Glomerular visceral epithelial cell (primary cell): Measurements from ENCODE around the gene MEN1.

Experiments used
- DNase-seq: peaks from one replicate; pipeline ENCODE4 v3.0.0-alpha.2; 2016; ENCODE audit errors: extremely low spot score

MEN1 gene

GRCh38 chr11:64784813-64785581 lies 25.4 kb downstream of the MEN1 start:
- DNase-seq, result no peak

- peak; percentile 100 for DNase-seq
These were observed 31.7 kb downstream of the MEN1 start, which contains the start of gene SF1 for GRCh38 chr11:64778473-64779298. Gene SF1, minus strand, starts transcription at chr11:64778542. Its CDS starts 150 bp downstream, at chr11:64778392.

GRCh38 chr11:64778223-64778472 lies 32.2 kb downstream of the MEN1 start:
- no peak for DNase-seq

GRCh38 chr11:64777449-64778222 lies 32.7 kb downstream of the MEN1 start:
- peak; percentile 81 for DNase-seq

- no peak for DNase-seq
These were observed 33.5 kb downstream of the MEN1 start for GRCh38 chr11:64776875-64777274.

- no peak for DNase-seq
These were observed 33.9 kb downstream of the MEN1 start for GRCh38 chr11:64776425-64776824.

GRCh38 chr11:64774144-64774543 lies 36.2 kb downstream of the MEN1 start:
- DNase-seq, result no peak

GRCh38 chr11:64772303-64773018 lies 37.9 kb downstream of the MEN1 start:
- no peak for DNase-seq

GRCh38 chr11:64771861-64772260 lies 38.5 kb downstream of the MEN1 start:
- no peak for DNase-seq

- no peak for DNase-seq
These were observed 40.2 kb downstream of the MEN1 start for GRCh38 chr11:64770120-64770519.

GRCh38 chr11:64769283-64769682 lies 41.1 kb downstream of the MEN1 start:
- DNase-seq, result no peak

- DNase-seq, result no peak
These were observed 42.1 kb downstream of the MEN1 start for GRCh38 chr11:64768300-64768694.

- peak; percentile 58 for DNase-seq
These were observed 42.7 kb downstream of the MEN1 start for GRCh38 chr11:64767344-64768299.

GRCh38 chr11:64766881-64767280 lies 43.5 kb downstream of the MEN1 start:
- no peak for DNase-seq

GRCh38 chr11:64765851-64766665 lies 44.3 kb downstream of the MEN1 start:
- DNase-seq, result no peak

- DNase-seq, result no peak
These were observed 45.0 kb downstream of the MEN1 start for GRCh38 chr11:64765291-64765850.

GRCh38 chr11:64764753-64765152 lies 45.6 kb downstream of the MEN1 start:
- no peak for DNase-seq

GRCh38 chr11:64764040-64764611 lies 46.2 kb downstream of the MEN1 start:
- no peak for DNase-seq

GRCh38 chr11:64763526-64764039 lies 46.8 kb downstream of the MEN1 start:
- DNase-seq, result no peak
